Prostate gland (tissue), 2 donors: ENCODE data around the gene CNTN5. TPM values are rescaled to one million over a fixed set of nuclear protein-coding genes. Genes with fewer than 3 reads are reported as not detected.

Experiments used
- DNase-seq: peaks from one replicate; pipeline ENCODE4 v3.0.0-alpha.2; 2019; ENCODE audit warnings: low spot score
- H3K27ac ChIP-seq, 2 donors: fragments of 200-600 bp; sonication (generic); 2 replicates each; pipeline ENCODE4 v1.5.1; 2017 to 2019
- H3K27me3 ChIP-seq: fragments of 200-600 bp; sonication (generic); replicated peaks from 2 replicates; pipeline ENCODE4 v1.5.1; 2019; ENCODE audit not compliant: insufficient read depth
- H3K36me3 ChIP-seq, 2 donors: fragments of 200-600 bp; sonication (generic); 1 replicate in 1 of 2; 2 replicates in 1 of 2; pipeline versions ENCODE4 v1.5.1 to v1.8.1; 2017 to 2019
- H3K4me1 ChIP-seq: fragments of 200-600 bp; sonication (generic); replicated peaks from 2 replicates; pipeline ENCODE4 v1.5.1; 2019
- H3K4me3 ChIP-seq, 2 donors: fragments of 200-600 bp; sonication (generic); 2 replicates each; pipeline ENCODE4 v1.5.1; 2017 to 2019
- H3K9me3 ChIP-seq: fragments of 200-600 bp; sonication (generic); 2 replicates; pipeline ENCODE4 v1.5.1; 2017
- POLR2A ChIP-seq: fragments of 450-650 bp; IDR thresholded peaks from one replicate; pipeline ENCODE4 v1.6.1; 2016; ENCODE audit warnings: antibody characterized with exemption, mild to moderate bottlenecking
- POLR2AphosphoS5 ChIP-seq: sonication (generic); formaldehyde crosslinking; IDR thresholded peaks from one replicate; pipeline ENCODE4 v1.6.1; 2017; ENCODE audit warnings: antibody characterized with exemption
- WGBS: methylation state at CpG from one replicate; pipeline ENCODE4 v1.1.5; 2018; 5-methylcytosine and 5-hydroxymethylcytosine counted together
- intact Hi-C: fragments of 100-400 bp; cut with DNase I; formaldehyde crosslinking; loops from one replicate; pipeline ENCODE4 v1.14.2; 2022
- total RNA-seq, 2 donors: library from RNA; depleted of rRNA; stranded (reverse); fragments of >200 nt; gene quantifications; one replicate each; pipeline ENCODE4 v1.1.0, GENCODE V29; 2016
- TF ChIP-seq, protein P1 (sequence below), 4 experiments: fragments of 200-600 bp in 2 of 4; fragments of 450-650 bp in 2 of 4; sonication (generic) in 2 of 4; IDR thresholded peaks; 1 replicate in 3 of 4; 2 replicates in 1 of 4; pipeline ENCODE4 v1.5.1; 2016 to 2019; ENCODE audit warnings: antibody characterized with exemption in 4 of 4, mild to moderate bottlenecking in 2 of 4, moderate library complexity in 2 of 4

CNTN5 gene
- total RNA-seq, 2 donors from 2014 or later: 1.0 TPM; not detected in 1

DNA sequence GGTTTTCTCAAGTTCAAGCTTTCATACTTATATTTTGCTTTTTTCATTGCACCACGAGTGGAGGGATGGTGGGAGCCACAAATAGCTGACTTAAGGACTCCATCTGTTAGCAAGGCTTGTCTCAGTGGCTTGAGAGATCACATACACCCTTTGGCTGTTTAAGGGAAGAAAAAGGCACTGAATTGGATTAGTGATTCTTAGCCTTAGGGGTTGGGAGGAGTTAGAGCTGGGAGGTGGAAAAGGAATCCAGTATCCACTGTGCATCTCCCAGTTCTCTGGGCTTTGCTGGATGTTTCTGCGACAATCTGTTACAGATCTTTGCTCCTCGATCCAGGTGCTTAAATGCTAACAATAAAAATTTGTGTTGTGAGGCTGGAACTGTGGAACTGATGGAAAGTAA lies 593.6 kb downstream of the CNTN5 start:
- H3K27me3 ChIP-seq: no peaks in the 10 kb centered on the region
- no peak overlapping the region for H3K27ac ChIP-seq
- H3K4me1 ChIP-seq: no peaks in the 10 kb centered on the region
- H3K36me3 ChIP-seq: no peaks in the 10 kb centered on the region
- WGBS: 59% methylated on average over 3 of the region's 3 CpGs
- intact Hi-C loops: no loop called here
- TF ChIP-seq POLR2AphosphoS5 (no peak), POLR2A (no peak)
- TF ChIP-seq, protein P1, sequence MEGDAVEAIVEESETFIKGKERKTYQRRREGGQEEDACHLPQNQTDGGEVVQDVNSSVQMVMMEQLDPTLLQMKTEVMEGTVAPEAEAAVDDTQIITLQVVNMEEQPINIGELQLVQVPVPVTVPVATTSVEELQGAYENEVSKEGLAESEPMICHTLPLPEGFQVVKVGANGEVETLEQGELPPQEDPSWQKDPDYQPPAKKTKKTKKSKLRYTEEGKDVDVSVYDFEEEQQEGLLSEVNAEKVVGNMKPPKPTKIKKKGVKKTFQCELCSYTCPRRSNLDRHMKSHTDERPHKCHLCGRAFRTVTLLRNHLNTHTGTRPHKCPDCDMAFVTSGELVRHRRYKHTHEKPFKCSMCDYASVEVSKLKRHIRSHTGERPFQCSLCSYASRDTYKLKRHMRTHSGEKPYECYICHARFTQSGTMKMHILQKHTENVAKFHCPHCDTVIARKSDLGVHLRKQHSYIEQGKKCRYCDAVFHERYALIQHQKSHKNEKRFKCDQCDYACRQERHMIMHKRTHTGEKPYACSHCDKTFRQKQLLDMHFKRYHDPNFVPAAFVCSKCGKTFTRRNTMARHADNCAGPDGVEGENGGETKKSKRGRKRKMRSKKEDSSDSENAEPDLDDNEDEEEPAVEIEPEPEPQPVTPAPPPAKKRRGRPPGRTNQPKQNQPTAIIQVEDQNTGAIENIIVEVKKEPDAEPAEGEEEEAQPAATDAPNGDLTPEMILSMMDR (IDR thresholded peaks at IDR 0.05): no peak
- H3K4me3 ChIP-seq: no peak overlapping the region
- DNase-seq: no peak
- H3K9me3 ChIP-seq: no peaks in the 10 kb centered on the region

DNA sequence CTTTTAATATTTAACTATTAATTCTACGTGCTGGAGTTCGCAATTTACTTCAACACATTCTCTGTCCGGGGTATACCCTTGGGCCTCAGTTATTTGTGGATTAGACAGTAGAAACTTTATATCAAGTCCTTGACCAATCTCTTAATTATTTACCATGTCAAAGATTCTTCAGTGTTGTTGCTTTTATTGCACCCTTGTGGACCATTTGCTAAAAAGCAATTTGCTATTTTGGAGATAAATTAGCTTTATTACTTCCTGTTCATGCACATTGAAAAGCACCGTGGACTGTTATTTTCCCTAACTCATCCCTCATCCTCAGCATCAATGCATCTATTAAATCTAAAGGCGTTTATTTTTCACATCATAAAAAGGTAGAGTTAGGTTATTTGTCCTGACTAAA lies 609.9 kb downstream of the CNTN5 start:
- TF ChIP-seq, protein P1 (IDR thresholded peaks at IDR 0.05): no peak
- no peak for TF ChIP-seq POLR2AphosphoS5
- no peak for TF ChIP-seq POLR2A
- Histone ChIP-seq H3K27me3 (no peaks in the 10 kb centered on the region), H3K4me3 (no peak overlapping the region), H3K27ac (no peak overlapping the region), H3K9me3 (no peaks in the 10 kb centered on the region), H3K4me1 (no peaks in the 10 kb centered on the region), H3K36me3 (no peaks in the 10 kb centered on the region)
- no peak for DNase-seq
- intact Hi-C loops: no loop called here
- 78% methylated on average over 5 of the region's 5 CpGs for WGBS

DNA sequence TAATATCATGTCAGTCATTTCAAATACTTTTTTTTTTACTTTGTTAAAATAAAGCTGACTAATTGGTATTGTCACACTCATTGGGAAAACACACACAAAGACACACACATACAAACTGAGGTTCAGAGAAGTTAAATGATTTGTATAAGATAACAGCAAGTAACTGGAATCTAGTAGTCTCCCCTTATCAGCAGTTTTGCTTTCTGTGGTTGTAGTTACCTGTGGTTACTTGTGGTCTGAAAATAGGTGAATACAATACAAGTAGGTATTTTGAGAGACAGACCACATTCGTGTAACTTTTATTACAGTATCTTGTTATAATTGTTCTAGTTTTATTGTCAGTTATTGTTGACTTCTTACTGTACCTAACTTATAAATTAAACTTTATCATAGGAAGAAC lies 610.9 kb downstream of the CNTN5 start:
- TF ChIP-seq POLR2A: no peak
- no peak for TF ChIP-seq POLR2AphosphoS5
- TF ChIP-seq, protein P1 (IDR thresholded peaks at IDR 0.05): no peak
- no peak overlapping the region for H3K4me3 ChIP-seq
- no peaks in the 10 kb centered on the region for H3K9me3 ChIP-seq
- no peaks in the 10 kb centered on the region for H3K36me3 ChIP-seq
- H3K4me1 ChIP-seq: no peaks in the 10 kb centered on the region
- H3K27ac ChIP-seq: no peak overlapping the region
- 53% methylated on average over 1 of the region's 1 CpG for WGBS
- no peak for DNase-seq
- no peaks in the 10 kb centered on the region for H3K27me3 ChIP-seq
- intact Hi-C loops: no loop called here

DNA sequence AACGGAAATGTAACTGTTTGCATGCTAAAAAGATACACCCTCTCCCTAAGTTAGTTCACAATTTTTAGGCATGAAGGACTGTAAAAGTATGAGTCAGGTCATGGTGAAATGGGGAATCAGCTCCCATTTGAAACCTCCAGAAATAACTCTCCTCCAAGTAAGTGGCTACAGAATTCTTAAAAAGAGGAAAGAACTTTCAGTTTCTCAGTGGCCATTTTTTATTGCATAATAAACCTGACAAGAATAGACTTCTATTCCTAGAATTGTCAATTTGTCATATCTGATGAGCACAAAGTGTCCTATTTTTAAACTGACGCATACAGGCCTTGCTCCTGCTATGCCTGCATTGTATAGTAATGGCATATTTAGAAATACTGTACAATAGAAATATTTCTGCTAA lies 612.2 kb downstream of the CNTN5 start:
- no peaks in the 10 kb centered on the region for H3K27me3 ChIP-seq
- no peak overlapping the region for H3K4me3 ChIP-seq
- DNase-seq: no peak
- TF ChIP-seq POLR2AphosphoS5 (no peak), POLR2A (no peak)
- TF ChIP-seq, protein P1 (IDR thresholded peaks at IDR 0.05): no peak
- 86% methylated on average over 2 of the region's 2 CpGs for WGBS
- intact Hi-C loops: no loop called here
- H3K9me3 ChIP-seq: no peaks in the 10 kb centered on the region
- H3K4me1 ChIP-seq: no peaks in the 10 kb centered on the region
- H3K36me3 ChIP-seq: no peaks in the 10 kb centered on the region
- H3K27ac ChIP-seq: no peak overlapping the region

DNA sequence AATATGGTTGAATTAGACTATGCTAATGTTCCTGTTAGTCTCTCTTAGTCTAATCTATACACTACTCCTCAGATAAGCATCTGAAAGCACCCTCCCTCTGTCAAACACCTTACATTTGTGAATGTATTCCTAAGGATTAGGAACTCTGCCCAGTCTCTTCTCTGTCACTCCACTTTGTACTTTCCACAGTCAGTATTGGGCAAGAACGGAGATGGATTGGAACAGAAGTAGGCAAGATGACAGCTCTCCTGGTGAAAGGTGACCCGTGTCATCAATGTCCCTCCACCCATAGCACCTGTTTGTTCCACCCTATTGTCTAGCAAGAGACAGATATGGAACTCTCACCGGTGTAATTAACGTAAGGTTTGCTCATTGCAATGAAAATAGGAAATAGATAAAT lies 613.8 kb downstream of the CNTN5 start:
- H3K9me3 ChIP-seq: no peaks in the 10 kb centered on the region
- no peak overlapping the region for H3K4me3 ChIP-seq
- 71% methylated on average over 4 of the region's 4 CpGs for WGBS
- TF ChIP-seq POLR2A (no peak), POLR2AphosphoS5 (no peak)
- TF ChIP-seq, protein P1 (IDR thresholded peaks at IDR 0.05): no peak
- H3K27me3 ChIP-seq: no peaks in the 10 kb centered on the region
- no peaks in the 10 kb centered on the region for H3K4me1 ChIP-seq
- no peak overlapping the region for H3K27ac ChIP-seq
- no peak for DNase-seq
- intact Hi-C loops: no loop called here
- H3K36me3 ChIP-seq: no peaks in the 10 kb centered on the region
